ENCODE data around the gene ARHGAP6. TPM values are rescaled to one million over a fixed set of nuclear protein-coding genes. Genes with fewer than 3 reads are reported as not detected.

The ARHGAP6 gene
- total and polyA plus RNA-seq, 2 donors (not counting 3 experiments of a cell fraction or from before 2014, with no cell fraction given): 0.69 to 0.83 TPM

GRCh38 chrX:11159149-11159548 is 506.6 kb downstream of the ARHGAP6 start:
- ChIA-PET CTCF (no interaction called here), POLR2A (no interaction called here)
- Histone ChIP-seq H3K4me2 (ENCODE audit: insufficient read depth, low read length) (no peak overlapping the region), H3K4me3 (replicated peaks in 1 of 3; ENCODE audit: insufficient read depth in 1 of 3, low read depth in 1 of 3, low read length in 3 of 3) (no peak overlapping the region), H3K79me2 (ENCODE audit: control insufficient read depth, insufficient read depth, low read length) (no peaks in the 10 kb centered on the region), H2AFZ (ENCODE audit: low read depth, low read length) (no peak overlapping the region), H3K9ac (replicated peaks; ENCODE audit: extremely low read depth, insufficient read depth, low read length) (no peak overlapping the region), H3K4me1 (ENCODE audit: control insufficient read depth, extremely low read depth, insufficient read depth, low read length) (no peaks in the 10 kb centered on the region), H3K9me3 (replicated peaks; ENCODE audit: control insufficient read depth, insufficient read depth, low read length) (no peaks in the 10 kb centered on the region), H3K27ac (ENCODE audit: insufficient read depth, low read depth, low read length) (no peak overlapping the region), H3K27me3 (ENCODE audit: control insufficient read depth in 2 of 2, insufficient read depth in 2 of 2, low read length in 2 of 2) (no peaks in the 10 kb centered on the region), H4K20me1 (replicated peaks; ENCODE audit: control insufficient read depth, extremely low read depth, insufficient read depth, low read length) (no peaks in the 10 kb centered on the region), H3K36me3 (ENCODE audit: control insufficient read depth in 2 of 2, extremely low read depth in 1 of 2, insufficient read depth in 2 of 2, low read length in 2 of 2) (no peaks in the 10 kb centered on the region), H3K9me1 (replicated peaks; ENCODE audit: control insufficient read depth, extremely low read depth, insufficient read depth, low read length) (no peaks in the 10 kb centered on the region)
- DNase-seq (ENCODE audit: low read depth, low spot score): no peak
- FAIRE-seq: no peak
- dilution Hi-C loops (cut with MboI; ENCODE audit: extremely low pct_ligation_motif_present, low sequenced_read_pairs): no loop called here
- BruUV-seq (replicated peaks): no TSS peak
- intact Hi-C loops (cut with micrococcal nuclease): no loop called here
- TF ChIP-seq FOS (IDR thresholded peaks at IDR 0.05; ENCODE audit: borderline replicate concordance, insufficient read depth, low read length): no peak
- TF ChIP-seq EZH2 (IDR thresholded peaks at IDR 0.05; ENCODE audit: borderline replicate concordance, low read depth, low read length, severe bottlenecking): no peak
- no peak for TF ChIP-seq POLR2A (IDR thresholded peaks at IDR 0.05; ENCODE audit: low read depth, low read length)
- no peak for TF ChIP-seq CTCF (IDR thresholded peaks at IDR 0.05; ENCODE audit: extremely low read depth in 1 of 2, insufficient read depth in 1 of 2, low read depth in 1 of 2, low read length in 2 of 2)
- TF ChIP-seq MYC (IDR thresholded peaks at IDR 0.05; ENCODE audit: low read depth, low read length): no peak
- TF ChIP-seq JUN (IDR thresholded peaks at IDR 0.05; ENCODE audit: borderline replicate concordance, insufficient read depth, insufficient read length, low read depth): no peak
- no peak for TF ChIP-seq MAX (IDR thresholded peaks at IDR 0.05; ENCODE audit: insufficient read depth, insufficient read length)
- no peak for TF ChIP-seq POLR2AphosphoS5 (IDR thresholded peaks at IDR 0.05; ENCODE audit: insufficient read depth, low read depth, low read length)
- TF ChIP-seq GATA2 (IDR thresholded peaks at IDR 0.05; ENCODE audit: insufficient read depth, insufficient read length, low read depth, low read length): no peak
